Measurements from ENCODE around the gene CDCP2.
"Not testable (repeated sequence)": the region's sequence is repeated elsewhere in the genome, so short reads cannot be mapped to it uniquely, and the experiment has no call there.

The CDCP2 gene

GRCh38 chr1:54167422-54168139, 14.8 kb upstream of the CDCP2 start:
- DNase-seq: no peak

- not testable (repeated sequence) for DNase-seq
These were observed 13.6 kb upstream of the CDCP2 start for GRCh38 chr1:54166357-54166756.

- DNase-seq: no peak
These were observed 12.3 kb upstream of the CDCP2 start for GRCh38 chr1:54165146-54165545.

GRCh38 chr1:54163573-54163972, 10.8 kb upstream of the CDCP2 start:
- DNase-seq: no peak

- DNase-seq: no peak
These were observed 10.3 kb upstream of the CDCP2 start for GRCh38 chr1:54163051-54163450.

- DNase-seq: no peak
These were observed 8.8 kb upstream of the CDCP2 start for GRCh38 chr1:54161495-54162168.

GRCh38 chr1:54160351-54160750, 7.6 kb upstream of the CDCP2 start:
- DNase-seq: no peak

- DNase-seq: no peak
These were observed 7.0 kb upstream of the CDCP2 start for GRCh38 chr1:54159733-54160316.

- no peak for DNase-seq
These were observed 5.3 kb upstream of the CDCP2 start for GRCh38 chr1:54158071-54158470.

- DNase-seq: no peak
These were observed 4.6 kb upstream of the CDCP2 start for GRCh38 chr1:54157401-54157800.

- no peak for DNase-seq
These were observed 4.2 kb upstream of the CDCP2 start for GRCh38 chr1:54156986-54157385.

- DNase-seq: no peak
These were observed 3.4 kb upstream of the CDCP2 start for GRCh38 chr1:54156201-54156600.

- DNase-seq: no peak
These were observed 987 bp upstream of the CDCP2 start for GRCh38 chr1:54153535-54154439.

- no peak for DNase-seq
These were observed 1.8 kb downstream of the CDCP2 start for GRCh38 chr1:54151013-54151412.

- DNase-seq: no peak
These were observed 3.1 kb downstream of the CDCP2 start for GRCh38 chr1:54149734-54150133.

- DNase-seq: no peak
These were observed 8.4 kb downstream of the CDCP2 start for GRCh38 chr1:54144366-54144765.

GRCh38 chr1:54142146-54142900, 10.5 kb downstream of the CDCP2 start:
- DNase-seq: no peak

GRCh38 chr1:54139711-54140110, 13.1 kb downstream of the CDCP2 start:
- no peak for DNase-seq

GRCh38 chr1:54138994-54139393, 13.8 kb downstream of the CDCP2 start:
- DNase-seq: no peak

- DNase-seq: no peak
These were observed 15.2 kb downstream of the CDCP2 start for GRCh38 chr1:54137534-54138061.

- DNase-seq: no peak
These were observed 15.8 kb downstream of the CDCP2 start for GRCh38 chr1:54136963-54137533.

Data from SHP77 (cell line).